A549 (cell line): ENCODE data around the gene F10. TPM values are rescaled to one million over a fixed set of nuclear protein-coding genes. Genes with fewer than 3 reads are reported as not detected.

Experiments
- ATAC-seq, 2 experiments: fragments of 200-7000 bp in 1 of 2; fragments of >200 bp in 1 of 2; cut with Nextera tagmentation in 1 of 2; cut with Tn5 transposase in 1 of 2; 3 replicates each; pipeline versions ENCODE4 v1.8.0 to v1.9.1; 2018 to 2020; ENCODE audit warnings: mild to moderate bottlenecking in 1 of 2, moderate library complexity in 1 of 2
- CTCF ChIA-PET: fragments of 300-600 bp; sonication (Branson Sonifier 250); formaldehyde crosslinking; extraction: SDS; loops from one replicate; lab custom pipeline; 2021; ENCODE audit warnings: antibody characterized with exemption, inconsistent platforms; lab: Yijun Ruan, JAX
- POLR2A ChIA-PET: fragments of 350-600 bp; formaldehyde crosslinking; extraction: SDS; loops from one replicate; lab custom pipeline; 2021; ENCODE audit warnings: antibody characterized with exemption, inconsistent platforms; lab: Yijun Ruan, JAX
- DNase-seq, 2 experiments: peaks; one replicate each; pipeline versions ENCODE4 v3.0.0 to v3.0.0-alpha.2; 2011 to 2016; ENCODE audit warnings: low read depth in 1 of 2, low spot score in 1 of 2
- FAIRE-seq: peaks from 2 replicates; lab custom pipeline; 2011; peaks lifted over from hg19 to GRCh38; lab: Jason Lieb, UNC
- H3K27ac ChIP-seq, 2 experiments: fragments of >200 bp; sonication (Bioruptor Twin); formaldehyde crosslinking; 3 replicates each; pipeline ENCODE4 v1.5.1; 2016 to 2017
- H3K4me1 ChIP-seq: fragments of >200 bp; sonication (Bioruptor Twin); formaldehyde crosslinking; 3 replicates; pipeline ENCODE4 v1.6.1; 2016
- H3K4me2 ChIP-seq: fragments of >200 bp; sonication (Bioruptor Twin); formaldehyde crosslinking; 3 replicates; pipeline ENCODE4 v1.6.1; 2016
- H3K4me3 ChIP-seq: fragments of >200 bp; sonication (Bioruptor Twin); formaldehyde crosslinking; 3 replicates; pipeline ENCODE4 v1.5.1; 2016
- H3K9me3 ChIP-seq: fragments of >200 bp; sonication (Bioruptor Twin); formaldehyde crosslinking; 3 replicates; pipeline ENCODE4 v1.6.1; 2016
- CHD4 ChIP-seq: fragments of 200-600 bp; sonication (generic); IDR thresholded peaks from 2 replicates; pipeline ENCODE4 v1.6.1; 2016; ENCODE audit warnings: antibody characterized with exemption, mild to moderate bottlenecking, borderline replicate concordance
- FOSB ChIP-seq: fragments of 250-450 bp; sonication (Bioruptor Pico); IDR thresholded peaks from 2 replicates; pipeline ENCODE4 v1.5.0; 2020; ENCODE audit warnings: mild to moderate bottlenecking, moderate library complexity
- HOXB13 ChIP-seq: fragments of 250-450 bp; sonication (Bioruptor Pico); IDR thresholded peaks from 2 replicates; pipeline ENCODE4 v1.5.0; 2020; ENCODE audit warnings: low read depth, mild to moderate bottlenecking, moderate library complexity
- HOXB5 ChIP-seq: fragments of 250-450 bp; sonication (Bioruptor Pico); IDR thresholded peaks from 2 replicates; pipeline ENCODE4 v1.5.0; 2020; ENCODE audit warnings: mild to moderate bottlenecking, moderate library complexity
- JUN ChIP-seq, 2 experiments: fragments of >200 bp; sonication (Bioruptor Twin); formaldehyde crosslinking; IDR thresholded peaks; 2 replicates in 1 of 2; 3 replicates in 1 of 2; pipeline ENCODE4 v1.6.1; 2016 to 2017
- JUNB ChIP-seq: fragments of >200 bp; sonication (Bioruptor Twin); formaldehyde crosslinking; IDR thresholded peaks from 2 replicates; pipeline ENCODE4 v1.6.1; 2016
- RAD21 ChIP-seq, 2 experiments: fragments of >200 bp in 1 of 2; sonication (Bioruptor Twin) in 1 of 2; formaldehyde crosslinking in 1 of 2; IDR thresholded peaks in 1 of 2; conservative IDR thresholded peaks in 1 of 2; 2 replicates in 1 of 2; 3 replicates in 1 of 2; pipeline ENCODE4 v1.6.1; 2012 to 2018; ENCODE audit warnings: inconsistent platforms in 1 of 2
- TP53 ChIP-seq: fragments of 250-450 bp; sonication (Bioruptor Pico); IDR thresholded peaks from 2 replicates; pipeline ENCODE4 v1.5.0; 2021; ENCODE audit warnings: mild to moderate bottlenecking, moderate library complexity
- ZC3H11A ChIP-seq: fragments of 450-650 bp; IDR thresholded peaks from 2 replicates; pipeline ENCODE4 v1.6.1; 2014; ENCODE audit warnings: antibody characterized with exemption, mild to moderate bottlenecking
- WGBS: methylation state at CpG from one replicate; pipeline ENCODE4 v1.1.6; 2017; ENCODE audit errors: missing lambda C conversion rate; 5-methylcytosine and 5-hydroxymethylcytosine counted together
- polyA plus RNA-seq, 4 experiments: library from polyadenylated mRNA; depleted of rRNA in 3 of 4; stranded (reverse); fragments of >200 nt; fragmentation: RNase III in 1 of 4; extraction: RNeasy Plus Mini Kit Qiagen cat#74134 plus additional on column Dnase treatment in 1 of 4; gene quantifications; 2 replicates in 3 of 4; 3 replicates in 1 of 4; pipeline ENCODE4 v1.2.3, GENCODE V29; 2011 to 2017
- TF ChIP-seq, protein P1 (sequence below): fragments of 450-650 bp; IDR thresholded peaks from 2 replicates; pipeline ENCODE4 v1.6.1; 2014; ENCODE audit warnings: antibody characterized with exemption
- TF ChIP-seq, protein P2 (sequence below): IDR thresholded peaks from 2 replicates; pipeline ENCODE4 v1.6.1; 2012
- TF ChIP-seq, protein P3 (sequence below): fragments of >200 bp; sonication (Bioruptor Twin); formaldehyde crosslinking; IDR thresholded peaks from 3 replicates; pipeline ENCODE4 v1.6.1; 2016

The F10 gene
- polyA plus RNA-seq, 2 of the 4 experiments (the other 2 are of a cell fraction), result 0.32 TPM; not detected in 1

DNA sequence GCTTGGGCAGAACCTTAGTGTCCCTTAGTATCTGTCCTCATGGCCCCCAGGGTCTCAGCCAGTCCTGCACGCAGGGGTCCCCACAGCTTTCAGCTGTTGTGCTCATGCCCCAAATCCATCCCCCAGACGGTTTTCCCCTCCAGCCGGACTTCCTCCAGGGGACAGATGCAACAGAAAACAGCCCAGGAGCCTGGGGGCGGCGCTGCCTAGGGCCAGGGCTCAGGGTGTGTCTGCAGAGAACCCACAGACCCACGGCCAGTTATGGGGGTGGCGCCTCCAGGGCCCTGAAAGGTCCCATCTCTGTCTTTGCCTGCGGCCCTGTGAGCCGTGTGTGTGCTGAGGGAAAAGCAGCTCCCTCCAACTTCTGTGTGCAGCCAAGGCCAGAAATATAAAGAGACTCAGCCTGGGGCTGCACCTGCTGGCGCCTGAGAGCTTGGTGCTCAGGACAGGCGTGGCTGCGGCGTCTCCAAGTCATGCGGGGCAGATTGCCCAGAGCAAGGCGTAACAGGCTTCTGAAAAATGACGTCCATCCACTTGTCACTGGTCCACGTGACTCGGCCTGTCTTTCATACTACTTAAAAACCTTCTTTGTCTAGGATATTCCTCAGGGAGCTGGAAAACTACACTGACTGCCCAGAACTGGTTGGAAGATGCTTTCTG, 39.1 kb upstream of the F10 start:
- no peak overlapping the region for H3K27ac ChIP-seq
- 20% methylated on average over 11 of the region's 18 CpGs for whole genome bisulfite sequencing
- DNase-seq (peak in 1 of 2 experiments; percentile 67), FAIRE-seq (no peak), ATAC-seq (peak; percentile 49 to 69)
- ChIA-PET POLR2A (no interaction called here), CTCF (interaction anchor here (0.6 kb wide), 1 partner anchor 8 kb away, joined by 5 read pairs; no protein-coding TSS in a partner anchor)
- H3K4me2 ChIP-seq, result peak overlapping the region; percentile 18; the same call in 1 of the 3 replicates
- no peak overlapping the region for H3K4me3 ChIP-seq
- TF ChIP-seq, protein P1, sequence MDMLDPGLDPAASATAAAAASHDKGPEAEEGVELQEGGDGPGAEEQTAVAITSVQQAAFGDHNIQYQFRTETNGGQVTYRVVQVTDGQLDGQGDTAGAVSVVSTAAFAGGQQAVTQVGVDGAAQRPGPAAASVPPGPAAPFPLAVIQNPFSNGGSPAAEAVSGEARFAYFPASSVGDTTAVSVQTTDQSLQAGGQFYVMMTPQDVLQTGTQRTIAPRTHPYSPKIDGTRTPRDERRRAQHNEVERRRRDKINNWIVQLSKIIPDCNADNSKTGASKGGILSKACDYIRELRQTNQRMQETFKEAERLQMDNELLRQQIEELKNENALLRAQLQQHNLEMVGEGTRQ, result peak; percentile 61
- TF ChIP-seq HOXB5, result no peak
- no peaks in the 10 kb centered on the region for H3K9me3 ChIP-seq
- 0 out of 3 replicates have a peak, but pooled peaks cover 3% of the 10 kb centered on the region for H3K4me1 ChIP-seq

DNA sequence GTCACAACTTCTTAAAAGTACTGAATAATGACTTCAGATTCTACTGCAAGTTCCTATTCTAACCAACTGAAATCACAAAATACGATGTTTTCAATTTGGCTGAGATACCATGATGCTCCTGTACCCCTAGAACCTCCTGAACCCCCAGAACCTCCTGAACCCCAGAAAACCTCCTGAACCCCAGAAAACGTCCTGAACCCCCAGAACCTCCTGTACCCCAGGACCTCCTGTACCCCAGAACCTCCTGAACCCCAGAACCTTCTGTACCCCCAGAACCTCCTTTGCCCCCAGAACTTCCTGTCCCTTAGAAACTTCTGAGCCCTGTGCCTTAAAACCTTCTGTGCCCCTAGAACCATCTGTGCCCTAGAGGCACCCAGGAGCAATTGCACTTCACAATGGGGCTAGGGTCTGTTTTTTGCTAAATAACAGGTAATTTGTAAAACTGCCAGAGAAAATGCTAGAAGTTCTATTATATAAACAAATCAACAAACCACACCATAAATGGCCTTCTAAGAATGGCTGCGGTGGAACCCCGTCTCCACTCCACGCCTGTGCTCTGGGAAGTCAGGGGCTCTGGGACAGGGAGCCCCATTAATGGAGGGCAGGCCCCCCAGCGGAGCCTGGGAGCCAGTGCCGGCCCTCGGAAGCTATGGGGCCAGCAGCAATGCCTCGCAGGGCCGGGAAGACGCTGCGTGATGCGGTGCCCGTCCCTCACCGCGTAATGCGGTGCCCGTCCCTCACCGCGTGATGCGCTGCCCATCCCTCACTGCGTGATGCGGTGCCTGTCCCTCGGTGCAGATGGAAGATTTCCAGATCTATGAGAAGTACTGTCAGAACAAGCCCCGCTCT, 38.3 kb upstream of the F10 start:
- 0 out of 3 replicates have a peak, but pooled peaks cover 3% of the 10 kb centered on the region for H3K4me1 ChIP-seq
- H3K4me2 ChIP-seq, result peak overlapping the region; percentile 18; the same call in 1 of the 3 replicates
- no peaks in the 10 kb centered on the region for H3K9me3 ChIP-seq
- peak in 1 of 2 experiments; percentile 27; a peak in 1 of 6 replicates for ATAC-seq
- FAIRE-seq, result no peak
- no peak overlapping the region for H3K4me3 ChIP-seq
- POLR2A ChIA-PET, result no interaction called here
- CTCF ChIA-PET, result interaction anchor here (0.6 kb wide), 1 partner anchor 9 kb away, joined by 5 read pairs; no protein-coding TSS in a partner anchor
- no peak overlapping the region for H3K27ac ChIP-seq
- 83% methylated on average over 16 of the region's 25 CpGs for WGBS
- TF ChIP-seq TP53 (no peak), HOXB13 (CRISPR knock-in tag) (no peak), ZC3H11A (no peak)
- TF ChIP-seq, all 56 proteins: peak for 0
- peak in 1 of 2 experiments; percentile 25 for DNase-seq

DNA sequence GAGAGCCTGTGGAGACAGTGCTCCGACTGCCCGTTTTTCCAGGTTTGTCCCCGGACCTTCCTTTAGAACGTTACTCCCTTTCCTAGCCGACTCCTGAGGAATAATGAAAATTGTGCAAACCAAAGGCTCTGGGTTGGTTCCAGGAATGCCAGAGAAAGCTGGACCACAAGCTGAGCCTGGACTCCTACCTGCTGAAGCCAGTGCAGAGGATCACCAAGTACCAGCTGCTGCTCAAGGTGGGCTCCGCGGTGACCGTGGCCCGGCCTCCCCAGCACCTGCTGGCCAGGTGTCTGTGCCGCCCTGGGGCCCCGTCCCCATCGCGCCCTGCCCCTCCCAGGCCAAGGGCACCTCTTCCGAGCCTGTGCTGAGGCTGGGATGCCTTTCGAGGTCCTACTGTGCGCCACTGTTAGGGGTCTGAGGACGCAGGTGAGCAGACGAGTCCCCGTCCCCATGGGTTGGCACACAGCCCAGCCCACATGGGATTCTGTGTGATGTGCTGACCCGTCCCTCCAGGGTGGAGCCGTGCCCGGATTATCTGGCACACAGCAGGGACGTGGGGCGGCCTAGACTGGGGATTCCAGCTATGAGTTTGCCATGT, 37.6 kb upstream of the F10 start:
- FAIRE-seq, result no peak
- DNase-seq, result no peak
- TF ChIP-seq JUN (IDR thresholded peaks at IDR 0.05) (no peak), CHD4 (no peak), ZC3H11A (no peak)
- TF ChIP-seq, protein P2, sequence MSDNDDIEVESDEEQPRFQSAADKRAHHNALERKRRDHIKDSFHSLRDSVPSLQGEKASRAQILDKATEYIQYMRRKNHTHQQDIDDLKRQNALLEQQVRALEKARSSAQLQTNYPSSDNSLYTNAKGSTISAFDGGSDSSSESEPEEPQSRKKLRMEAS, result no peak
- TF ChIP-seq, protein P3, sequence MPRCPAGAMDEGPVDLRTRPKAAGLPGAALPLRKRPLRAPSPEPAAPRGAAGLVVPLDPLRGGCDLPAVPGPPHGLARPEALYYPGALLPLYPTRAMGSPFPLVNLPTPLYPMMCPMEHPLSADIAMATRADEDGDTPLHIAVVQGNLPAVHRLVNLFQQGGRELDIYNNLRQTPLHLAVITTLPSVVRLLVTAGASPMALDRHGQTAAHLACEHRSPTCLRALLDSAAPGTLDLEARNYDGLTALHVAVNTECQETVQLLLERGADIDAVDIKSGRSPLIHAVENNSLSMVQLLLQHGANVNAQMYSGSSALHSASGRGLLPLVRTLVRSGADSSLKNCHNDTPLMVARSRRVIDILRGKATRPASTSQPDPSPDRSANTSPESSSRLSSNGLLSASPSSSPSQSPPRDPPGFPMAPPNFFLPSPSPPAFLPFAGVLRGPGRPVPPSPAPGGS, result no peak
- TF ChIP-seq, all 56 proteins: peak for 0
- 80% methylated on average over 6 of the region's 24 CpGs for WGBS
- H3K27ac ChIP-seq, result no peak overlapping the region
- H3K4me2 ChIP-seq, result no peak overlapping the region
- ChIA-PET CTCF (interaction anchor here (1.2 kb wide), 1 partner anchor 11 kb away, joined by 3 read pairs; no protein-coding TSS in a partner anchor), POLR2A (no interaction called here)
- H3K4me1 ChIP-seq, result 0 out of 3 replicates have a peak, but pooled peaks cover 3% of the 10 kb centered on the region
- no peak for ATAC-seq
- no peaks in the 10 kb centered on the region for H3K9me3 ChIP-seq
- H3K4me3 ChIP-seq, result no peak overlapping the region

DNA sequence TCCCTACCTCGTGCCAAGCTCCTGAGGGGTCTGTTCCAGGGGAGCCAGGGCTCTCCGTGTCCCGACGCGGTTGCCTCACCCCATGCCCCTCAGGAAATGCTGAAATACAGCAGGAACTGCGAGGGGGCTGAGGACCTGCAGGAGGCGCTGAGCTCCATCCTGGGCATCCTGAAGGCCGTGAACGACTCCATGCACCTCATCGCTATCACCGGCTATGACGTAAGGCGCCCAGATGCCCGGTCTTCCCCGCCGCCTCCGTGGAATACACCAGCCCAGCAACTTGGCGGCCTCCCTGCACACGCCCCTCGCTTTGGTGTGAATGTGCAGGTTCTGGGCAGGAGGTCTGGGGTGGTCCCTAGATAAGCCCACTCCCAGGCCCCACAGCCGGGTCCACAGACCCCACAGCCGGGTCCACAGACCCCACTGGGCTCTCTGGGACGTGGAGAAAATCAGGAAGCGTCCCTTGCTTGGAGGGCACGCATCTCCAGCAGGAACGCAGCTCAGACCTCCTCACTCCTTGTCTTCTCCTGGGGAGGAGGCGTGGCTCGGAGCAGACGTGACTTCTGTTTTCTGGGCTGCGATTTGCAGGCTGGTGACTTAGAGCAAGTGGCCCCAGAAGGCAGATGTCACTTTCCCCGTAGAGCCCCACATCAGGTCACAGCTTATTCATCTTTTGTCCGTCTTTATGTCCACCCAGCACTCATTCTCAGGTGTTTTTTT, 36.4 kb upstream of the F10 start:
- peak; percentile 17 to 28 for DNase-seq
- ChIA-PET POLR2A (no interaction called here), CTCF (interaction anchor here (0.6 to 1.2 kb wide), 4 partner anchors 10 to 358 kb away, joined by 3 read pairs; no protein-coding TSS in a partner anchor)
- Histone ChIP-seq H3K27ac (no peak overlapping the region), H3K4me1 (0 out of 3 replicates have a peak, but pooled peaks cover 3% of the 10 kb centered on the region), H3K4me3 (no peak overlapping the region), H3K4me2 (no peak overlapping the region), H3K9me3 (no peaks in the 10 kb centered on the region)
- ATAC-seq, result peak in 1 of 2 experiments; percentile 63; a peak in 3 of 6 replicates
- WGBS, result 57% methylated on average over 12 of the region's 32 CpGs
- no peak for TF ChIP-seq JUNB
- TF ChIP-seq FOSB (CRISPR knock-in tag), result no peak
- peak in 1 of 2 experiments; percentile 11; a peak in 1 of 5 replicates for TF ChIP-seq RAD21 (conservative IDR thresholded peaks at IDR 0.05 in 1 of 2, IDR thresholded peaks at IDR 0.05 in 1 of 2)
- FAIRE-seq, result no peak
